Bronchial epithelial cell (primary cell): ENCODE results near the gene MDC1. TPM values are rescaled to one million over a fixed set of nuclear protein-coding genes. Genes with fewer than 3 reads are reported as not detected.
"Not testable (repeated sequence)": the region's sequence is repeated elsewhere in the genome, so short reads cannot be mapped to it uniquely, and the experiment has no call there.

ENCODE experiments used
- DNase-seq: peaks from one replicate; pipeline ENCODE4 v3.0.0-alpha.2; 2010; ENCODE audit warnings: low read depth
- FAIRE-seq: peaks from 2 replicates; lab custom pipeline; 2011; peaks lifted over from hg19 to GRCh38; lab: Jason Lieb, UNC
- H3K27me3 ChIP-seq: 2 replicates; pipeline ENCODE4 v1.5.1; 2011; ENCODE audit warnings: low read length; ENCODE audit not compliant: control insufficient read depth, insufficient read depth
- H3K36me3 ChIP-seq: 2 replicates; pipeline ENCODE4 v1.5.1; 2011; ENCODE audit warnings: low read length; ENCODE audit not compliant: control insufficient read depth, insufficient read depth
- H3K4me3 ChIP-seq: 2 replicates; pipeline ENCODE4 v1.5.1; 2011; ENCODE audit warnings: mild to moderate bottlenecking, low read depth, low read length, control low read depth
- CTCF ChIP-seq: IDR thresholded peaks from 2 replicates; pipeline ENCODE4 v1.5.1; 2011; ENCODE audit warnings: mild to moderate bottlenecking, moderate library complexity, low read length, control low read depth, inconsistent platforms; ENCODE audit not compliant: insufficient read depth, severe bottlenecking
- total RNA-seq: library from RNA; depleted of rRNA; stranded (reverse); fragments of >200 nt; gene quantifications from 2 replicates; pipeline ENCODE4 v1.2.1, GENCODE V29; 2014

The MDC1 gene
- total RNA-seq, 1 donor from 2014 or later: 2.4 TPM

DNA sequence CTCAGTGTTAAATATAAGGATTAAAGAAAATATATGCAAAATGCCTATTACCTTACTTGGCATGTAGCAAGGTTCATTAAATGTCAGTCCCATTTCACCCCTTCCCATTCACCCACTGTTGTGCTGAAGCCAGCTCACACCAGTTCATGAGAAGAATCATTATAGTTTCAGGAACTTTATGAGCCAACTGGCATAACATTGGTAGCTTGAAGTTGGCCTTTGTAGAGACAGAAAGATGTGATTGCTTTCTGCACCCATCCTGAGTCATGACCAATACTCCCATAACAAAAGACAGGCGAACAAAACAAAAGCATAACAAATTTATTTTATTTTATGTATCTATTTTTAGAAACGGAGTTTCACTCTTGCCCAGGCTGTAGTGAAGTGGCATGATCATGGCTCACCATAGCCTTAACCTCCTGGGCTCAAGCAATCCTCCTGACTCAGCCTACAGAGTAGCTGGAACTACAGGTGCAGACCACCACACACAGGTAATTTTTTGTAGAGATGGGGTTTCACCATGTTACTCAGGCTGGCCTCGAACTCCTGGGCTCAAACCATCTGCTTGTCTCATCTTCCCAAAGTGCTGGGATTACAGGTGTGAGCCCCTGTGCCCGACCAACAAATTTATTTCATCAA is 44.8 kb upstream of the MDC1 start:
- DNase-seq (no peak), FAIRE-seq (no peak)
- Histone ChIP-seq H3K4me3 (no peak overlapping the region), H3K27me3 (no peaks in the 10 kb centered on the region), H3K36me3 (no peaks in the 10 kb centered on the region)
- no peak for TF ChIP-seq CTCF

DNA sequence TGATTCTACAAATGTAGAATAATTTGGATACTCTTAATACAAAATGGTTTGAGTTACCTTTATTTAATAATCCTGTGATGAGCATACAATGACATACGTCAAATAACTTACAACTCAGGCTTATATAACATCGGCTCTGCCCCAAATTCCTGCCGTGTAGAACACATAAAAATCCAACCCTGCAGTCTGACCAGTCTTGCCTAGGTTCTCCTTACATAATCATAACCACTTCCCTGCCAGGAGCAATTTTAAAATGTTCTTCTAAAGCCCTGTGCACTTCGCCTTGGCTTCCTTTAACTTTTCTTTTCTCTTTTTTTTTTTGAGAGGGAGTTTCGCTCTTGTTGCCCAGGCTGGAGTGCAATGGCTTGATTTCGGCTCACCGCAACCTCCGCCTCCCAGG is 43.5 kb upstream of the MDC1 start:
- no peak for FAIRE-seq
- no peak for DNase-seq
- H3K36me3 ChIP-seq: no peaks in the 10 kb centered on the region
- TF ChIP-seq CTCF: no peak
- no peaks in the 10 kb centered on the region for H3K27me3 ChIP-seq
- H3K4me3 ChIP-seq: no peak overlapping the region

GRCh38 chr6:30759575-30760239 is 42.6 kb upstream of the MDC1 start:
- no peak for TF ChIP-seq CTCF
- FAIRE-seq: no peak
- H3K27me3 ChIP-seq: no peaks in the 10 kb centered on the region
- no peak overlapping the region for H3K4me3 ChIP-seq
- peak; percentile 95 for DNase-seq
- no peaks in the 10 kb centered on the region for H3K36me3 ChIP-seq

DNA sequence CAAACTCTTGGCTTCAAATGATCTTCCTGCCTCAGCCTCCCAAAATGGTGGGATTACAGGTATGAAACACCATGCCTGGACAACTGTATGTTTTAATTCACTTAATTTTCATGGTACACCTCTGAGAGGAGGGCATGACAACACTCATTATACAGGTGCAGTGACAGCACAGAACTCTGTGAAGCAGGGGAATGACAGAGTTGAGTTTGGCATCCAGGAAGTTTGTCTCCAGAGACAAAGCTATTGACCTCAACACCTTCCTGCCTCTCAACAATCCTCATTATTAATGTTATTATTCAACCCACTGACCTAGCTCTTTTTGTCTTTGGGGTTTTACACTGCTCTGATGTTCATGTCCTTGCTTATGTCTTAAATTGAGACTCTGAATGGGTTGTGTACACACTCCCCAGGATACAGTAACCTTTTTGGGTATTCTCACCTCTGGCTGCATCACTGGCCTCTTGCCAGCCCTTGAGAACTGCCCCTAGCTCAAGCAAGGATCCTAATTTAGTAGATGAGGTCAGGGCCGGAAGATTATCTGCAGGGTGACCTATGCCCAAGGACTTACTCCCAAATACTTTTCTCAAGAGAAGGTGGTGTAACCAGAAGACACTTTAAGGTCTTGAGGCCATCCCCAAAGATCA is 40.3 kb upstream of the MDC1 start:
- H3K4me3 ChIP-seq: no peak overlapping the region
- H3K36me3 ChIP-seq: no peaks in the 10 kb centered on the region
- TF ChIP-seq CTCF: no peak
- DNase-seq (no peak), FAIRE-seq (no peak)
- no peaks in the 10 kb centered on the region for H3K27me3 ChIP-seq

GRCh38 chr6:30756405-30757003 is 39.4 kb upstream of the MDC1 start:
- DNase-seq, FAIRE-seq, H3K4me3 ChIP-seq, H3K27me3 ChIP-seq, H3K36me3 ChIP-seq: not testable (repeated sequence)

DNA sequence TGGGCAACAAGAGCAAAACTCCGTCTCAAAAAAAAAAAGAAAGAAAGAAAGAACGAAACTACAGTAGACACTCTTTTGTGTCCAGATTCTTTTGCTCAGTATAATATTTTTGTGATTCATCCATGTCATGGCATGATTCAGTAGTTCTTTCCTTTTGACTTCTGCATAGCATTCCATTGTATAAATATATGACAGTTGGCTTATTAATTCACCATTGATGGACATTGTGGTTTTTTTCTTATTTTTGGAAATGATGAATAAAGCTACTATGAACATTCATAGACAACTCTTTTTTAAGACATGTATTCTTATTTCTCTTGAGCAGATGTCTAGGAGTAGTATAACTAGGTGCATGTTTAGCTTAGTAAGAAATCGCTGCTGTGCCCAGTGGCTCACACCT is 37.5 kb upstream of the MDC1 start:
- no peak for FAIRE-seq
- no peak overlapping the region for H3K4me3 ChIP-seq
- DNase-seq: peak; percentile 93
- TF ChIP-seq CTCF: no peak
- no peaks in the 10 kb centered on the region for H3K27me3 ChIP-seq
- H3K36me3 ChIP-seq: no peaks in the 10 kb centered on the region
